ENCODE data around the gene ZNF407. TPM values are rescaled to one million over a fixed set of nuclear protein-coding genes. Genes with fewer than 3 reads are reported as not detected.

ZNF407 gene
- total and polyA plus RNA-seq, 2 of the 13 experiments (the other 11 are each of a cell fraction or from before 2014, with no cell fraction given): 2.3 to 8.7 TPM

GRCh38 chr18:74840492-74841167 lies 243.0 kb downstream of the ZNF407 start (continued):
- TF ChIP-seq ZNF646 (CRISPR knock-in tag; IDR thresholded peaks at IDR 0.05) (no peak), CHD4 (IDR thresholded peaks at IDR 0.05; ENCODE audit: borderline replicate concordance, low read length) (no peak), ELF1 (CRISPR knock-in tag; IDR thresholded peaks at IDR 0.05) (peak; percentile 50), ZNF354B (CRISPR knock-in tag; IDR thresholded peaks at IDR 0.05) (no peak), TCF7L2 (IDR thresholded peaks at IDR 0.05; ENCODE audit: low read depth, low read length) (no peak), SATB2 (CRISPR knock-in tag; IDR thresholded peaks at IDR 0.05) (no peak), KLF15 (CRISPR knock-in tag; IDR thresholded peaks at IDR 0.05; ENCODE audit: borderline replicate concordance) (no peak), ZNF574 (CRISPR knock-in tag; IDR thresholded peaks at IDR 0.05) (no peak), SAP130 (CRISPR knock-in tag; IDR thresholded peaks at IDR 0.05; ENCODE audit: low read depth) (peak; percentile 65), GATAD1 (CRISPR knock-in tag; IDR thresholded peaks at IDR 0.05) (0 out of 2 replicates have a peak, but pooled peaks have one; percentile 11), GATAD2A (CRISPR knock-in tag; IDR thresholded peaks at IDR 0.05) (peak; percentile 49; the same call in 1 of the 2 replicates), ELF4 (CRISPR knock-in tag; IDR thresholded peaks at IDR 0.05; ENCODE audit: borderline replicate concordance) (no peak), ARID5B (CRISPR knock-in tag; IDR thresholded peaks at IDR 0.05) (peak; percentile 88), GABPA (IDR thresholded peaks at IDR 0.05; ENCODE audit: low read depth, low read length) (no peak), GABPA (CRISPR knock-in tag; IDR thresholded peaks at IDR 0.05; ENCODE audit: low read depth) (peak; percentile 49), EP300 (IDR thresholded peaks at IDR 0.05; ENCODE audit: low read depth in 2 of 2, low read length in 2 of 2) (0 out of 4 replicates have a peak, but pooled peaks of 1 of the 2 experiments have one; percentile 46), EP300 (CRISPR knock-in tag; IDR thresholded peaks at IDR 0.05; ENCODE audit: borderline replicate concordance) (peak; percentile 17; the same call in 1 of the 2 replicates)
